H1 (cell line): ENCODE measurements around the gene CEMP1. TPM values are rescaled to one million over a fixed set of nuclear protein-coding genes. Genes with fewer than 3 reads are reported as not detected.
A peak's percentile ranks its signal among the peaks of the same experiment; 100 is the strongest.

ENCODE experiments used
- ATF2 ChIP-seq: IDR thresholded peaks from 2 replicates; pipeline ENCODE4 v1.6.1; 2012; ENCODE audit warnings: low read length, inconsistent platforms
- BRCA1 ChIP-seq: IDR thresholded peaks from 2 replicates; pipeline ENCODE4 v1.6.1; 2012; ENCODE audit warnings: low read depth, low read length, improper control_type of control experiment
- CHD2 ChIP-seq: IDR thresholded peaks from 2 replicates; pipeline ENCODE4 v1.6.1; 2012; ENCODE audit warnings: low read length, improper control_type of control experiment
- CHD7 ChIP-seq: fragments of 300-600 bp; sonication (generic); IDR thresholded peaks from 2 replicates; pipeline ENCODE4 v1.7.1; 2012; ENCODE audit warnings: low read length, moderate library complexity, mild to moderate bottlenecking, inconsistent platforms; ENCODE audit not compliant: insufficient replicate concordance
- JUND ChIP-seq: IDR thresholded peaks from 2 replicates; pipeline ENCODE4 v1.6.1; 2011; ENCODE audit warnings: mild to moderate bottlenecking, improper control_type of control experiment, low read length
- MAX ChIP-seq: IDR thresholded peaks from 2 replicates; pipeline ENCODE4 v1.6.1; 2012; ENCODE audit warnings: inconsistent platforms
- SRF ChIP-seq: IDR thresholded peaks from 2 replicates; pipeline ENCODE4 v1.6.1; 2011; ENCODE audit warnings: mild to moderate bottlenecking, low read depth, low read length, moderate library complexity
- TCF12 ChIP-seq: IDR thresholded peaks from 2 replicates; pipeline ENCODE4 v1.6.1; 2011; ENCODE audit warnings: low read depth, mild to moderate bottlenecking, low read length
- polyA plus RNA-seq, 7 experiments: library from polyadenylated mRNA; depleted of rRNA in 3 of 7; stranded (reverse) in 5 of 7; unstranded in 2 of 7; fragments of >200 nt in 5 of 7; fragments of 200-250 nt in 2 of 7; gene quantifications; 1 replicate in 5 of 7; 2 replicates in 1 of 7; 4 replicates in 1 of 7; pipeline versions ENCODE4 v1.2.1 to v1.2.3, GENCODE V29; 2011 to 2013; ENCODE audit warnings: missing spikeins in 2 of 7, mixed read lengths in 2 of 7
- total RNA-seq: library from RNA; stranded (reverse); fragmentation: NEBNext Ultra II Directional; extraction: Animal tissue kit (Norgen Biotek cat#: 25700); gene quantifications from 2 replicates; pipeline ENCODE4 v1.2.1, GENCODE V29; 2021

The CEMP1 gene
- total and polyA plus RNA-seq, 2 of the 8 experiments (the other 6 are each of a cell fraction or from before 2014, with no cell fraction given), result not detected

- TF ChIP-seq CHD7, result no peak
- TF ChIP-seq CHD2, result no peak
- peak; percentile 20; the same call in 1 of the 2 replicates for TF ChIP-seq MAX
- TF ChIP-seq TCF12, result 0 out of 2 replicates have a peak, but pooled peaks have one; percentile 25
- TF ChIP-seq BRCA1, result no peak
- no peak for TF ChIP-seq ATF2
- peak; percentile 87 for TF ChIP-seq JUND
- TF ChIP-seq SRF, result no peak
Measured at GRCh38 chr16:2513405-2514332, 17.5 kb downstream of the CEMP1 start, which contains the start of gene ATP6V0C (continued).
